ENCODE measurements around the gene SLC17A9.
A peak's percentile ranks its signal among the peaks of the same experiment; 100 is the strongest.

The SLC17A9 gene

GRCh38 chr20:62969179-62969760 is 16.8 kb downstream of the SLC17A9 start:
- DNase-seq (ENCODE audit: low spot score): no peak

- DNase-seq (ENCODE audit: low spot score): no peak
These were observed 17.4 kb downstream of the SLC17A9 start for GRCh38 chr20:62969939-62970306.

- no peak for DNase-seq (ENCODE audit: low spot score)
These were observed 18.1 kb downstream of the SLC17A9 start for GRCh38 chr20:62970307-62971210.

DNA sequence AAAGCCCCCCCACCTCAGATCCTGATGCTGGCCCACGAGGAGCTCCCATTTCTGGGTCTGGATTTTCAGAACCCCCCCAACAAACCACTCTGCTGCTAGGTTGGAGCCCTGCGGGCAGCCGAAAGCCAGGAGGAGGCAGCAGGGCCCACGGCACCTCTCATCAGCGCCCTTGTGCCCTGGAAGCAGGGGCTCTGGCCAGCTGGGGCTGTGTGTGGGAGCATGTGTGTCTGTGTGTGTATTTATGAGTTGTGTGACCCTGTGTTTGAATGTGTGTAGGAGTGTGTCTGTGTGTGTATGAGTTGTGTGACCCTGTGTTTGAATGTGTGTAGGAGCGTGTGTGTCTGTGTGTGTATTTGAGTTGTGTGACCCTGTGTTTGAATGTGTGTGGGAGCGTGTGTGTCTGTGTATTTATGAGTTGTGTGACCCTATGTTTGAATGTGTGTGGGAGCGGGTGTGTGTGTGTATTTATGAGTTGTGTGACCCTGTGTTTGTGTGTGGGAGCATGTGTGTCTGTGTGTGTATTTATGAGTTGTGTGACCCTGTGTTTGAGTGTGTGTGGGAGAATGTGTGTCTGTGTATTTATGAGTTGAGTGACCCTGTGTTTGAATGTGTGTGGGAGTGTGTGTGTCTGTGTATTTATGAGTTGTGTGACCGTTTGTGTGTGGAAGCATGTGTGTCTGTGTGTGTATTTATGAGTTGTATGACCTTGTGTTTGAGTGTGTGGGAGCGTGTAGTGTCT is 18.9 kb downstream of the SLC17A9 start:
- DNase-seq (ENCODE audit: low spot score): no peak

DNA sequence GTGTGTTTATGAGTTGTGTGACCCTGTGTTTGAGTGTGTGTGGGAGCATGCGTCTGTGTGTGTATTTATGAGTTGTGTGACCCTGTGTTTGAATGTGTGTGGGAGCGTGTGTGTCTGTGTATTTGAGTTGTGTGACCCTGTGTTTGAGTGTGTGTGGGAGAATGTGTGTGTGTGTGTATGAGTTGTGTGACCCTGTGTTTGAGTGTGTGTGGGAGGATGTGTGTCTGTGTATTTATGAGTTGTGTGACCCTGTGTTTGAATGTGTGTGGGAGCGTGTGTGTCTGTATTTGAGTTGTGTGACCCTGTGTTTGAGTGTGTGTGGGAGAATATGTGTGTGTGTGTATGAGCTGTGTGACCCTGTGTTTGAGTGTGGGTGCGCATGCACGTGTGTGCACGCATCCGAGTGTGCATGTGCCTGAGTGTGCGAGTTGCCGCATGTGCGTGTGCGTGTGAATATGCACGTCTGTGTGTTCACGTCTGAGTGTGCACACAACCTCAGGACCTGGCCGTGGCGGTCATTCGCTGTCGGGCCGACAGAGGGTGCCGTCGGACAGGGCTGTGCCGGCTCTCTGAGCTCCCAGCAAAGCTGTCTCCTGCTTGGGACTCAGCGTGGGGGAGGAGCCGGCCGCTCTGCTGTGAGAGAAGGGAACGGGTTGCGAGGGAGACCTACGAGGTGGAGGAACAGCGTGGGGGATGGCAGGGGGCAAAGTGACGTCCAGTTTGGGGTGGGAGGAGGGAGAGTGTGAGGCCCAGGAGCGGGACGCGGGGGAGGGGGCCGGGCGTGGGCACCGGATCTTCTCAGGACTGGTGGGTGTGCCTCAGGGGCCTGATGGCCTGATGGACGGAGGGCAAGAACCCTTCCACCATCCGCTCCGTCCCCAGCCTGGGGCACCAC is 19.7 kb downstream of the SLC17A9 start:
- DNase-seq (ENCODE audit: low spot score): peak; percentile 88

- no peak for DNase-seq (ENCODE audit: low spot score)
These were observed 20.6 kb downstream of the SLC17A9 start for GRCh38 chr20:62972845-62973745.

DNA sequence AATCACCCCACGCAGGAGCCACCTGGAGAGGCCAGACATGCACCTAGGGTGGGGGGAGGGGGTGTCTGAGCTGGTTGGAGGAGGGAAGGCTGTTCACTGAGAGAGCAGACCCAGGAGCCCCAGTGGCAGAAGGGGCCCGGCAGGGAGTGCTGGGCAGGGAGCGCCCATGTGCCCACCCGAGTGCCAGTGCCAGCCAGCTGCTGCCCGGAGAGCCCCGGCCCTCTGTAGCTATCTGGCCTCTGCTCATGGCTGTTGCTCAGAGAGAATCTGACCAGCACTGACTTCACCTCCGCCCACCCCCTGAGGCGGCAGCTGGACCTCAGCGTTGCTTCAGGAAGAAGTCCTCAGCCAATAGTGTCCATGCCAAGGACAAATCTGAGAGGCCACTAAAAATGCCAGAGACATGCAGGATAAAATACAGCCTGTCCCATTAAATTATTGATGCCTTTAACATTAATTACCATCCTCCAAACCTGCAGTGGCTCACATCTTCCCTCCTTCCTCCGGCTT is 22.8 kb downstream of the SLC17A9 start:
- no peak for DNase-seq (ENCODE audit: low spot score)

GRCh38 chr20:62975812-62976508 is 23.5 kb downstream of the SLC17A9 start:
- no peak for DNase-seq (ENCODE audit: low spot score)

DNA sequence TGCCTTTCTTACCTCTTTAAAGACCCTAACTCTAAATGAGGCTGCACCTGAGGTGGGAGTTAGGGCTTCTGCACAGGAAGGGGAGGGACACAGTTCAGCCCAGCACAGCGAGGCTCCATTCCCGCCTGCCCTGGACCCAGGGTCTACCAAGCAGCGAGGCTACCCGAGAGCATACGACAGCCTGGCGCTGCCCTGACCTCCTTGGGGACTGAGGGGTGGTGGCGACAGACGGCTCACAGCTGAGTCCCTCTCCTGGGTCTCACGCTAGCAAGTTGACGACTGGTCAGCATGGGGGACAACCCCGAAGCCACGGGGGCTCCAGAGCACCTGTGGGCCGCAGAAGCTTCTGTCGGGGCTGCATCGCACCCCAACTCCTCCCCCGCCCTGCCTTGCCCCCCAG is 24.4 kb downstream of the SLC17A9 start:
- DNase-seq (ENCODE audit: low spot score): no peak

DNA sequence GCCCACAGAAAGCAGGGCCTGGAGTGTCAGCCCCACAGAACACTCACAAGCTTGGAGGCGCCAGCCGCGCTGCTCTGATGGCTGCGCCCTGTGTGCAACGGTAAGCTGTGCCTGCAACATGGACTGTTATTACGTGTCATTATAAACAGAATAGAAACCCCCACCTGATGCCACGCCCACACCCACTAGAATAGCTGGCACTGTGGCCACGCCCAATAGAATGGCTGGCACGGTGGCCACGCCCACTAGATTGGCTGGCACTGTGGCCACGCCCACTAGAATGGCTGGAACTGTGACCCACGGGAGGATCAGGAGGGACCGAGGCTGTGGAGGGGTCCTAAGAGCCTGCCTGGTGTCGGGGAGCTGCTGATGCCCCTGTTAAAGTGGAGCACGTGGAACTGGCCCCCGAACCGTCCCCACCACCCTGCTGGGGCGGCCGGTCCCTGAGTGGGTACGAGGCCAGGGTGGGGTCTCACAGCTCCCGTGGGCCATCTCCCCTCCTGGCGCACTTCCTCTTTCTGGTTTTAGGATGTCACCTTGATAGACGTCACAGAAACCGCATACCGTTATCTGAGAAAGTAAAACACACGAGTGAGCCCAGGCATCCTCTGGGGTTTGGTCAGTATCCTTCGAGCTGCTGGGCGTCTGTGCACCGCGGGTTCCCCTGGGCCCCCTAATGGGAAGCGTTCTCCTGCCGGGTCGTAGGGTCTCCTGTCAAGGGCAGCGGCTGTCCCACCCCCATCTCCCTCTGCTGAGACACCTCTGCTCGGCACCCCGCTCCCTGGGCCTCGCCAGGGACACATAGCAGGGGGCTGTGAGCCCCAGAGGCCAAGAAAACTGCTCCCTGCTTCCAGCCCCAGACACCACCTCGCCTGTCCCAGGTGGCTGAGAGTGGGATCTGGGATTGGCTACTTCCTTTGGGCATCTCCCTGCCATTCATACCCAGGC is 25.4 kb downstream of the SLC17A9 start:
- DNase-seq (ENCODE audit: low spot score): no peak

GRCh38 chr20:62978561-62978943 is 26.0 kb downstream of the SLC17A9 start:
- DNase-seq (ENCODE audit: low spot score): no peak

- DNase-seq (ENCODE audit: low spot score): no peak
These were observed 26.8 kb downstream of the SLC17A9 start for GRCh38 chr20:62979310-62979709.

GRCh38 chr20:62979876-62980373 is 27.4 kb downstream of the SLC17A9 start:
- no peak for DNase-seq (ENCODE audit: low spot score)

DNA sequence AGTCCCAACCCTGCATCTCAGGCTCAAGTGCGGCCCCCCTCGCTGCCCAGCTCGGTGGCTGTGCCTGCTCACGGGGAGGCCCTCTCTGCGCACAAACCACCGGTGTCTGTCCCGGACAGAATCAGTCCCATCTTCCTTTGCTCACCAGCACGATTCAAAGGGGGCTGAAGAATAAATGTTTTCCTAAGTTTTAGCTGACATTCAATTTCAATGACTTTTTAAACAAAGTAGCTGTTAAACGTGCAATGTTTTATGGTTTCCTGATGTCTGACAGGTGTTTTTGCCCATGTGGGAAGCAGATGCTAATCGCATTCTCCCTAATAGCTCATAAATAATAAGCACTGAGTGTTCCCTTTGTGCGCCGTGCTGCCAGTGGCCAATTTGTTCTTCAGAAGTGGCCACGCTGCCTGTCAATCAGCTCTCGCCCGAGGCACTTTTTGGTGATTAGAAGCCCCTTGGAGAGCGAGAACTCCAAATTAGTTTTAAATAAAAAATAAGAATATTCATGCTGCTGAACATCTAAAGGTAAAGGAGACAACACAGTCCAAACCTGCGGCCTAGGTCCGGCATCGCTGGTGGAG is 28.0 kb downstream of the SLC17A9 start:
- DNase-seq (ENCODE audit: low spot score): no peak

GRCh38 chr20:62980970-62981369 is 28.5 kb downstream of the SLC17A9 start:
- peak; percentile 59 for DNase-seq (ENCODE audit: low spot score)

DNA sequence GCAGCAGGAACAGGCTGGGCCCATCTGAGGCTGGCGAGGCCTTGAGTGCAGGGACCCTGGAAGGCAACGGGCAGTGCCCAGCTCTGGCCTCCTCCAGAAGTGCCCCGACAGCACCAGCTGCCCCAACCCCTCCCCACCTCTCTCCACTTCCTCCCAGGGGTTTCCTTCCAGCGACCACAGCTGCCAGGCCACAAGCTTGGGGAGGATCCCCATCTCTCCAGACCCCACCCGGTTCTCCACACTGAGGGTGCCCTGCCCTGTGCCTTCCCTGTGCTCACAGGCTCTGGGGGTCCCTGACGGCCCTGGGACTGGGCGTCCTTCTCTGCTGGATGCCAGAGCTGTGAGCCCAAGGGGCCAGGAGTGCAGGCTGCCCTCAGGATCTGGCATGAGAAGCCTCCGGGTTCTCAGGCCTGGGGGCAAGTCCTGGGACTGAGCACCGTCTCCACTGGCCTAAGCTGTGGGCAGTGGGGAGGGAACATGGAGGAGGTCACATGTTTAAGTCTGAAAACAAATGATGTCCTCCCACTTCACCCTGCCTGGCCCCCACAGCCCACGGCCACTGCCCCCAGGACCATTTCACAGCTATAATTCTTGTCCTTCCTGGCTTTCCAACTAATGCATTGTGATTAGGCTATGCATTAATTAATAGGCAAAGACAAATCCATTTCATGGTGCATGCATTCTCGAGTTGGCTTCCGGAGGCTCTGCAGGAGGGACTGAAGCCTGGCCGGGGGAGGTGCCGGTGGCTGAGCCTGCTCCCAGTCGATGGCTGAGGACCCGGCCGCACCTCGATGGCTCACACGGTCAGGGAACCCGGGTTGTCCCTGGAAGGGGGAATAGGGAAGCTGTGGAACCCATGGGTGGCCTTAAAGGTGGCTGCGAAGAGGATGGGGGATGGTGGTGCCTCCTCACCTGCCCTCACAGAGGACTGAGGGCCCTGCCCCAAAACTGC is 29.9 kb downstream of the SLC17A9 start:
- DNase-seq (ENCODE audit: low spot score): no peak

DNA sequence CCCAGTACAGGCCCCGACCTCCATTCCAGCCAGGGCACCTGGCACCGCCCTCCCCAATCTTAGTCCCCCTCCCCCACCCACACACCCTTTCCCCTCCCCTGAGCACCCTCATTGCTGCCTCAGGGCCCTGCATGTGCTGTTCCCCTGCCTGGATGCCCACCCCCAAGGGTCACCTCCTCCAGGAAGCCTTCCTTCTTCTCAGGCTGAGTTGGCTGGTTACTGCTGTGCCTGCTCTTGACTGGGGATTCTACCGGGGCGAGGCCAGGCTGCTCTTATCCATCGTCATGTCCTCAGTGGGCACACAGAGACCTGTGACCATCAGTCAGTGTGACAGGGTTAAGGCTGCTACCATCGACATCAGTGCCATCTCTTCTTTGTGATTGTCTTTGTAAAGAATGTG is 30.7 kb downstream of the SLC17A9 start:
- no peak for DNase-seq (ENCODE audit: low spot score)

Measured in Ammon's horn (tissue), 1 donor.